WTC11 (cell line): ENCODE results near the gene WDR82.

Source experiments
- CDX4 ChIP-seq: fragments of 250-450 bp; sonication (Bioruptor Pico); IDR thresholded peaks from 2 replicates; pipeline ENCODE4 v1.9.0; 2021; ENCODE audit warnings: moderate library complexity, mild to moderate bottlenecking, inconsistent platforms, borderline replicate concordance
- CREB1 ChIP-seq: sonication (generic); formaldehyde crosslinking; IDR thresholded peaks from 2 replicates; pipeline ENCODE4 v1.8.0; 2023; ENCODE audit warnings: mild to moderate bottlenecking, missing genetic modification reagents
- STAT6 ChIP-seq: sonication (generic); formaldehyde crosslinking; conservative IDR thresholded peaks from 2 replicates; pipeline ENCODE4 v1.8.1; 2023; ENCODE audit warnings: mild to moderate bottlenecking, low read depth, missing genetic modification reagents, moderate library complexity
- ZNF138 ChIP-seq: sonication (generic); formaldehyde crosslinking; conservative IDR thresholded peaks from 2 replicates; pipeline ENCODE4 v1.8.1; 2022; ENCODE audit warnings: mild to moderate bottlenecking, moderate library complexity, missing genetic modification reagents
- TF ChIP-seq, protein P1 (sequence below): fragments of 200-600 bp; IDR thresholded peaks from 2 replicates; pipeline ENCODE4 v1.8.0; 2022; ENCODE audit warnings: antibody characterized with exemption
- TF ChIP-seq, protein P2 (sequence below): sonication (generic); formaldehyde crosslinking; IDR thresholded peaks from 2 replicates; pipeline ENCODE4 v1.8.0; 2023; ENCODE audit warnings: mild to moderate bottlenecking, missing genetic modification reagents
- TF ChIP-seq, protein P3 (sequence below): sonication (generic); formaldehyde crosslinking; IDR thresholded peaks from 2 replicates; pipeline ENCODE4 v1.8.1; 2023; ENCODE audit warnings: mild to moderate bottlenecking, missing genetic modification reagents, moderate library complexity
- TF ChIP-seq, protein P4 (sequence below): sonication (generic); formaldehyde crosslinking; IDR thresholded peaks from 2 replicates; pipeline ENCODE4 v1.8.1; 2022; ENCODE audit warnings: low read depth, missing genetic modification reagents, borderline replicate concordance

DNA sequence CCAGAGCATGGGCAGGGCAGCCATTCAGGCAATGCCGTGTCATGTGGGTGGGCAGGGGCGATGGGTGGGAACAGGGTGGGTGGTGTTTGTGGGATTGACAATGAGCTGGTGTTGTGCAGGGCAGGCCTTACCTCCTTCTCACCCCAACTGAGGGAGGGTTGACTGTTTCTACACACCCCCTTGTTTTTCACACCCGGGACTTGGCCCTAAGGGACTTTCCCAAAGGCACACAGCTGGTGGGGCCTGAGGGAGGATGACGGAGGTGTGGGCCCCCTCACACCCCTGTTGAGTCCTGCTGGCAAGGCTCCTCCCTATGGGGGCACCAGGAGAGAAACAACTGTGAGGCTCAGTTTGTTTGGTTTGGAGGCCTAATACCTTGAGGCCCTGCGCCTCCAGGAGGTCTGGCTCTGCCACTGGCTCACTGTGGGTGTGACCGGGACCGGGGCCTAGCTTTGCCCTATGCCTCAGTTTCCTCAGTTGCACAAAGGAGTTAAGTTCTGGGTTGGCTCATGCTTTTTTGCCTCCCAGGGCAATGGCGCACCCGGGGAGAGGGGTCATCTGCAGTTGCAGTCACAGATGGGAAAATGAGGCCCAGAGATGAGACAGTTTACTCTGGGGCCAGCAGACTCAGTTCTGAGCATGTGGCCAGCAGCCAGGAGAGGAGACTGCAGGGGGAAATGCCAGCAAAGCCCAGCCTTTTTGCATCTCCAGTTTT lies 32.6 kb upstream of the WDR82 start:
- TF ChIP-seq, protein P1, sequence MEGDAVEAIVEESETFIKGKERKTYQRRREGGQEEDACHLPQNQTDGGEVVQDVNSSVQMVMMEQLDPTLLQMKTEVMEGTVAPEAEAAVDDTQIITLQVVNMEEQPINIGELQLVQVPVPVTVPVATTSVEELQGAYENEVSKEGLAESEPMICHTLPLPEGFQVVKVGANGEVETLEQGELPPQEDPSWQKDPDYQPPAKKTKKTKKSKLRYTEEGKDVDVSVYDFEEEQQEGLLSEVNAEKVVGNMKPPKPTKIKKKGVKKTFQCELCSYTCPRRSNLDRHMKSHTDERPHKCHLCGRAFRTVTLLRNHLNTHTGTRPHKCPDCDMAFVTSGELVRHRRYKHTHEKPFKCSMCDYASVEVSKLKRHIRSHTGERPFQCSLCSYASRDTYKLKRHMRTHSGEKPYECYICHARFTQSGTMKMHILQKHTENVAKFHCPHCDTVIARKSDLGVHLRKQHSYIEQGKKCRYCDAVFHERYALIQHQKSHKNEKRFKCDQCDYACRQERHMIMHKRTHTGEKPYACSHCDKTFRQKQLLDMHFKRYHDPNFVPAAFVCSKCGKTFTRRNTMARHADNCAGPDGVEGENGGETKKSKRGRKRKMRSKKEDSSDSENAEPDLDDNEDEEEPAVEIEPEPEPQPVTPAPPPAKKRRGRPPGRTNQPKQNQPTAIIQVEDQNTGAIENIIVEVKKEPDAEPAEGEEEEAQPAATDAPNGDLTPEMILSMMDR: no peak
- no peak for TF ChIP-seq STAT6
- TF ChIP-seq ZNF138 (CRISPR knock-in tag): no peak
- TF ChIP-seq, protein P2, sequence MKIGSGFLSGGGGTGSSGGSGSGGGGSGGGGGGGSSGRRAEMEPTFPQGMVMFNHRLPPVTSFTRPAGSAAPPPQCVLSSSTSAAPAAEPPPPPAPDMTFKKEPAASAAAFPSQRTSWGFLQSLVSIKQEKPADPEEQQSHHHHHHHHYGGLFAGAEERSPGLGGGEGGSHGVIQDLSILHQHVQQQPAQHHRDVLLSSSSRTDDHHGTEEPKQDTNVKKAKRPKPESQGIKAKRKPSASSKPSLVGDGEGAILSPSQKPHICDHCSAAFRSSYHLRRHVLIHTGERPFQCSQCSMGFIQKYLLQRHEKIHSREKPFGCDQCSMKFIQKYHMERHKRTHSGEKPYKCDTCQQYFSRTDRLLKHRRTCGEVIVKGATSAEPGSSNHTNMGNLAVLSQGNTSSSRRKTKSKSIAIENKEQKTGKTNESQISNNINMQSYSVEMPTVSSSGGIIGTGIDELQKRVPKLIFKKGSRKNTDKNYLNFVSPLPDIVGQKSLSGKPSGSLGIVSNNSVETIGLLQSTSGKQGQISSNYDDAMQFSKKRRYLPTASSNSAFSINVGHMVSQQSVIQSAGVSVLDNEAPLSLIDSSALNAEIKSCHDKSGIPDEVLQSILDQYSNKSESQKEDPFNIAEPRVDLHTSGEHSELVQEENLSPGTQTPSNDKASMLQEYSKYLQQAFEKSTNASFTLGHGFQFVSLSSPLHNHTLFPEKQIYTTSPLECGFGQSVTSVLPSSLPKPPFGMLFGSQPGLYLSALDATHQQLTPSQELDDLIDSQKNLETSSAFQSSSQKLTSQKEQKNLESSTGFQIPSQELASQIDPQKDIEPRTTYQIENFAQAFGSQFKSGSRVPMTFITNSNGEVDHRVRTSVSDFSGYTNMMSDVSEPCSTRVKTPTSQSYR (CRISPR knock-in tag): no peak
- no peak for TF ChIP-seq CREB1 (CRISPR knock-in tag)
- TF ChIP-seq CDX4 (CRISPR knock-in tag): no peak
- TF ChIP-seq, protein P3, sequence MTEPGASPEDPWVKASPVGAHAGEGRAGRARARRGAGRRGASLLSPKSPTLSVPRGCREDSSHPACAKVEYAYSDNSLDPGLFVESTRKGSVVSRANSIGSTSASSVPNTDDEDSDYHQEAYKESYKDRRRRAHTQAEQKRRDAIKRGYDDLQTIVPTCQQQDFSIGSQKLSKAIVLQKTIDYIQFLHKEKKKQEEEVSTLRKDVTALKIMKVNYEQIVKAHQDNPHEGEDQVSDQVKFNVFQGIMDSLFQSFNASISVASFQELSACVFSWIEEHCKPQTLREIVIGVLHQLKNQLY (CRISPR knock-in tag): no peak
- TF ChIP-seq, protein P4, sequence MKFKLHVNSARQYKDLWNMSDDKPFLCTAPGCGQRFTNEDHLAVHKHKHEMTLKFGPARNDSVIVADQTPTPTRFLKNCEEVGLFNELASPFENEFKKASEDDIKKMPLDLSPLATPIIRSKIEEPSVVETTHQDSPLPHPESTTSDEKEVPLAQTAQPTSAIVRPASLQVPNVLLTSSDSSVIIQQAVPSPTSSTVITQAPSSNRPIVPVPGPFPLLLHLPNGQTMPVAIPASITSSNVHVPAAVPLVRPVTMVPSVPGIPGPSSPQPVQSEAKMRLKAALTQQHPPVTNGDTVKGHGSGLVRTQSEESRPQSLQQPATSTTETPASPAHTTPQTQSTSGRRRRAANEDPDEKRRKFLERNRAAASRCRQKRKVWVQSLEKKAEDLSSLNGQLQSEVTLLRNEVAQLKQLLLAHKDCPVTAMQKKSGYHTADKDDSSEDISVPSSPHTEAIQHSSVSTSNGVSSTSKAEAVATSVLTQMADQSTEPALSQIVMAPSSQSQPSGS (CRISPR knock-in tag): no peak
